ENCODE measurements around the gene GJC2. TPM values are rescaled to one million over a fixed set of nuclear protein-coding genes. Genes with fewer than 3 reads are reported as not detected.

Gene GJC2
- total RNA-seq, 1 donor from 2014 or later: 2.5 TPM

GRCh38 chr1:228160201-228160761, 10.6 kb downstream of the GJC2 start:
- H3K27ac Mint-ChIP-seq: no peak overlapping the region

GRCh38 chr1:228161362-228161761, 11.6 kb downstream of the GJC2 start:
- no peak for DNase-seq (ENCODE audit: low spot score in 2 of 2, unreplicated experiment in 2 of 2)
- Mint-ChIP-seq H3K4me3 (no peak overlapping the region), H3K27ac (no peak overlapping the region), H3K36me3 (no peaks in the 10 kb centered on the region), H3K9me3 (no peaks in the 10 kb centered on the region), H3K27me3 (ENCODE audit: low read depth) (no peaks in the 10 kb centered on the region), H3K4me1 (peaks cover 14% of the 10 kb centered on the region)
- no peak for TF ChIP-seq CTCF (IDR thresholded peaks at IDR 0.05; ENCODE audit: unreplicated experiment)

More at GRCh38 chr1:228160201-228160761, 10.6 kb downstream of the GJC2 start:
- Mint-ChIP-seq H3K36me3 (no peaks in the 10 kb centered on the region), H3K4me3 (no peak overlapping the region), H3K4me1 (peaks cover 14% of the 10 kb centered on the region), H3K9me3 (no peaks in the 10 kb centered on the region), H3K27me3 (ENCODE audit: low read depth) (no peaks in the 10 kb centered on the region)
- TF ChIP-seq CTCF (IDR thresholded peaks at IDR 0.05; ENCODE audit: unreplicated experiment): no peak
- DNase-seq (ENCODE audit: low spot score in 2 of 2, unreplicated experiment in 2 of 2): no peak

GRCh38 chr1:228161866-228162265, 12.1 kb downstream of the GJC2 start:
- peaks cover 14% of the 10 kb centered on the region for H3K4me1 Mint-ChIP-seq
- no peak for DNase-seq (ENCODE audit: low spot score in 2 of 2, unreplicated experiment in 2 of 2)
- TF ChIP-seq CTCF (IDR thresholded peaks at IDR 0.05; ENCODE audit: unreplicated experiment): no peak
- no peaks in the 10 kb centered on the region for H3K27me3 Mint-ChIP-seq (ENCODE audit: low read depth)
- no peaks in the 10 kb centered on the region for H3K36me3 Mint-ChIP-seq
- no peaks in the 10 kb centered on the region for H3K9me3 Mint-ChIP-seq
- H3K4me3 Mint-ChIP-seq: no peak overlapping the region
- peak overlapping the region; percentile 66 for H3K27ac Mint-ChIP-seq

- Mint-ChIP-seq H3K4me3 (no peak overlapping the region), H3K9me3 (no peaks in the 10 kb centered on the region), H3K27ac (peak overlapping the region; percentile 82), H3K4me1 (peaks cover 14% of the 10 kb centered on the region), H3K36me3 (no peaks in the 10 kb centered on the region), H3K27me3 (ENCODE audit: low read depth) (no peaks in the 10 kb centered on the region)
- no peak for TF ChIP-seq CTCF (IDR thresholded peaks at IDR 0.05; ENCODE audit: unreplicated experiment)
- peak in 1 of 2 experiments; percentile 16 for DNase-seq (ENCODE audit: low spot score in 2 of 2, unreplicated experiment in 2 of 2)
Observed at GRCh38 chr1:228162286-228163006, 12.7 kb downstream of the GJC2 start.

- Mint-ChIP-seq H3K36me3 (no peaks in the 10 kb centered on the region), H3K27ac (peak overlapping the region; percentile 91), H3K27me3 (ENCODE audit: low read depth) (no peaks in the 10 kb centered on the region), H3K4me3 (no peak overlapping the region), H3K4me1 (peaks cover 18% of the 10 kb centered on the region), H3K9me3 (no peaks in the 10 kb centered on the region)
- peak in 1 of 2 experiments; percentile 56 for DNase-seq (ENCODE audit: low spot score in 2 of 2, unreplicated experiment in 2 of 2)
- no peak for TF ChIP-seq CTCF (IDR thresholded peaks at IDR 0.05; ENCODE audit: unreplicated experiment)
Observed at GRCh38 chr1:228163007-228163753, 13.4 kb downstream of the GJC2 start.
